Measurements from ENCODE around the gene CCDC66. TPM values are rescaled to one million over a fixed set of nuclear protein-coding genes. Genes with fewer than 3 reads are reported as not detected.
"Not testable (repeated sequence)": the region's sequence is repeated elsewhere in the genome, so short reads cannot be mapped to it uniquely, and the experiment has no call there.

The CCDC66 gene
- total RNA-seq: 10 to 100 TPM; 24.9 to 49.2 TPM

GRCh38 chr3:56556908-56557830, at the start of gene CCDC66:
Gene CCDC66, plus strand, starts transcription at chr3:56557175. Its CDS starts 68 bp downstream, at chr3:56557243.
- DNase-seq (ENCODE audit: low spot score): peak; percentile 95
- Mint-ChIP-seq H3K4me3 (peak within 1 kb of the TSS; percentile 96), H3K4me1 (ENCODE audit: low read depth in 2 of 2) (peaks cover 18 to 31% of the 10 kb centered on the region in 2 donors), H3K36me3 (peaks cover 10% of the 10 kb centered on the region), H3K27ac (peak within 1 kb of the TSS; percentile 94 to 96), H3K9me3 (peaks cover 2% of the 10 kb centered on the region), H3K27me3 (peaks cover 5 to 8% of the 10 kb centered on the region in 2 donors)
- peak; percentile 100 for ATAC-seq

- no peak for DNase-seq (ENCODE audit: low spot score)
- H3K4me1 Mint-ChIP-seq (ENCODE audit: low read depth in 2 of 2): no peaks in the 10 kb centered on the region
- H3K36me3 Mint-ChIP-seq: no peaks in the 10 kb centered on the region
These were observed 37.3 kb upstream of the CCDC66 start for GRCh38 chr3:56519641-56520040.

GRCh38 chr3:56522374-56522773, 34.6 kb upstream of the CCDC66 start:
- H3K27ac Mint-ChIP-seq: no peak overlapping the region
- H3K4me1 Mint-ChIP-seq (ENCODE audit: low read depth in 2 of 2): no peaks in the 10 kb centered on the region
- ATAC-seq (no peak), DNase-seq (ENCODE audit: low spot score) (no peak)
- no peak overlapping the region for H3K4me3 Mint-ChIP-seq
- H3K36me3 Mint-ChIP-seq: no peaks in the 10 kb centered on the region
- no peaks in the 10 kb centered on the region for H3K9me3 Mint-ChIP-seq
- H3K27me3 Mint-ChIP-seq: peaks cover 23 to 34% of the 10 kb centered on the region in 2 donors

More at GRCh38 chr3:56519641-56520040, 37.3 kb upstream of the CCDC66 start:
- ATAC-seq: no peak
- Mint-ChIP-seq H3K27me3 (peaks cover 31 to 42% of the 10 kb centered on the region in 2 donors), H3K4me3 (no peak overlapping the region), H3K27ac (no peak overlapping the region), H3K9me3 (no peaks in the 10 kb centered on the region)

GRCh38 chr3:56525291-56525690, 31.7 kb upstream of the CCDC66 start:
- no peaks in the 10 kb centered on the region for H3K36me3 Mint-ChIP-seq
- DNase-seq (ENCODE audit: low spot score) (no peak), ATAC-seq (no peak)
- H3K4me1 Mint-ChIP-seq (ENCODE audit: low read depth in 2 of 2): no peaks in the 10 kb centered on the region
- no peak overlapping the region for H3K4me3 Mint-ChIP-seq
- no peak overlapping the region for H3K27ac Mint-ChIP-seq
- peaks cover 12 to 13% of the 10 kb centered on the region in 2 donors for H3K27me3 Mint-ChIP-seq
- no peaks in the 10 kb centered on the region for H3K9me3 Mint-ChIP-seq

- ATAC-seq: no peak
- Mint-ChIP-seq H3K4me3 (no peak overlapping the region), H3K9me3 (peaks cover 4% of the 10 kb centered on the region), H3K27me3 (peaks cover 22 to 40% of the 10 kb centered on the region in 2 donors), H3K36me3 (peaks cover 8% of the 10 kb centered on the region), H3K27ac (no peak overlapping the region), H3K4me1 (ENCODE audit: low read depth in 2 of 2) (no peaks in the 10 kb centered on the region)
- DNase-seq (ENCODE audit: low spot score): no peak
These were observed 20.2 kb upstream of the CCDC66 start for GRCh38 chr3:56536735-56537134.

GRCh38 chr3:56547486-56547885, 9.5 kb upstream of the CCDC66 start:
- H3K9me3 Mint-ChIP-seq: peaks cover 3% of the 10 kb centered on the region
- no peak overlapping the region for H3K27ac Mint-ChIP-seq
- no peak overlapping the region for H3K4me3 Mint-ChIP-seq
- DNase-seq (ENCODE audit: low spot score) (no peak), ATAC-seq (no peak)
- H3K4me1 Mint-ChIP-seq (ENCODE audit: low read depth in 2 of 2): no peaks in the 10 kb centered on the region
- H3K36me3 Mint-ChIP-seq: no peaks in the 10 kb centered on the region
- peaks cover 30 to 44% of the 10 kb centered on the region in 2 donors for H3K27me3 Mint-ChIP-seq

- peak overlapping the region; percentile 94 to 96 for H3K27ac Mint-ChIP-seq
- peaks cover 10% of the 10 kb centered on the region for H3K36me3 Mint-ChIP-seq
- ATAC-seq: no peak
- H3K27me3 Mint-ChIP-seq: peaks cover 0 to 4% of the 10 kb centered on the region in 2 donors
- peaks cover 18 to 31% of the 10 kb centered on the region in 2 donors for H3K4me1 Mint-ChIP-seq (ENCODE audit: low read depth in 2 of 2)
- peaks cover 2% of the 10 kb centered on the region for H3K9me3 Mint-ChIP-seq
- no peak for DNase-seq (ENCODE audit: low spot score)
- peak overlapping the region; percentile 96 for H3K4me3 Mint-ChIP-seq
These were observed 826 bp downstream of the CCDC66 start for GRCh38 chr3:56557831-56558170.

GRCh38 chr3:56573501-56573900, 16.5 kb downstream of the CCDC66 start:
- Mint-ChIP-seq H3K36me3 (peaks cover 33% of the 10 kb centered on the region), H3K27ac (no peak overlapping the region), H3K9me3 (no peaks in the 10 kb centered on the region), H3K27me3 (no peaks in the 10 kb centered on the region), H3K4me1 (ENCODE audit: low read depth in 2 of 2) (peaks cover 13 to 22% of the 10 kb centered on the region in 2 donors), H3K4me3 (no peak overlapping the region)
- no peak for DNase-seq (ENCODE audit: low spot score)
- no peak for ATAC-seq

GRCh38 chr3:56581941-56582340, 25.0 kb downstream of the CCDC66 start:
- H3K27ac Mint-ChIP-seq; H3K27me3 Mint-ChIP-seq; ATAC-seq; DNase-seq (ENCODE audit: low spot score); H3K9me3 Mint-ChIP-seq; H3K4me3 Mint-ChIP-seq: not testable (repeated sequence)
- peaks cover 23% of the 10 kb centered on the region for H3K36me3 Mint-ChIP-seq
- H3K4me1 Mint-ChIP-seq (ENCODE audit: low read depth in 2 of 2): peaks cover 29 to 30% of the 10 kb centered on the region in 2 donors

GRCh38 chr3:56584275-56584674, 27.3 kb downstream of the CCDC66 start:
- H3K36me3 Mint-ChIP-seq; H3K27ac Mint-ChIP-seq; DNase-seq (ENCODE audit: low spot score); H3K4me3 Mint-ChIP-seq; ATAC-seq; H3K27me3 Mint-ChIP-seq; H3K9me3 Mint-ChIP-seq: not testable (repeated sequence)
- H3K4me1 Mint-ChIP-seq (ENCODE audit: low read depth in 2 of 2): peaks cover 9 to 14% of the 10 kb centered on the region in 2 donors

GRCh38 chr3:56590814-56591213, 33.8 kb downstream of the CCDC66 start:
- H3K27ac Mint-ChIP-seq: peak overlapping the region; percentile 36 to 38
- no peaks in the 10 kb centered on the region for H3K27me3 Mint-ChIP-seq
- peaks cover 10% of the 10 kb centered on the region for H3K36me3 Mint-ChIP-seq
- DNase-seq (ENCODE audit: low spot score) (no peak), ATAC-seq (no peak)
- H3K4me1 Mint-ChIP-seq (ENCODE audit: low read depth in 2 of 2): peaks cover 6 to 7% of the 10 kb centered on the region in 2 donors
- no peak overlapping the region for H3K4me3 Mint-ChIP-seq
- H3K9me3 Mint-ChIP-seq: no peaks in the 10 kb centered on the region

GRCh38 chr3:56591262-56591661, 34.3 kb downstream of the CCDC66 start:
- Mint-ChIP-seq H3K27me3 (no peaks in the 10 kb centered on the region), H3K4me1 (ENCODE audit: low read depth in 2 of 2) (peaks cover 6 to 7% of the 10 kb centered on the region in 2 donors), H3K4me3 (no peak overlapping the region), H3K36me3 (peaks cover 15% of the 10 kb centered on the region), H3K27ac (peak overlapping the region in 1 of 2 donors; percentile 38), H3K9me3 (no peaks in the 10 kb centered on the region)
- no peak for ATAC-seq
- no peak for DNase-seq (ENCODE audit: low spot score)

- DNase-seq (ENCODE audit: low spot score) (no peak), ATAC-seq (no peak)
- no peaks in the 10 kb centered on the region for H3K27me3 Mint-ChIP-seq
- H3K4me1 Mint-ChIP-seq (ENCODE audit: low read depth in 2 of 2): peaks cover 9 to 10% of the 10 kb centered on the region in 2 donors
- peak overlapping the region in 1 of 2 donors; percentile 26 for H3K27ac Mint-ChIP-seq
- H3K4me3 Mint-ChIP-seq: no peak overlapping the region
- H3K9me3 Mint-ChIP-seq: no peaks in the 10 kb centered on the region
- H3K36me3 Mint-ChIP-seq: peaks cover 28% of the 10 kb centered on the region
These were observed 36.6 kb downstream of the CCDC66 start for GRCh38 chr3:56593455-56594158.

Measured in natural killer cell treated with Interleukin-12 subunit alpha and Interleukin-12 subunit beta and Interleukin-15 and Interleukin-18, amount 100 ng/mL, for 72 hours (primary cell).